Brain microvascular endothelial cell (primary cell): ENCODE measurements around the gene FAM234B.

Experiments used
- DNase-seq: peaks from one replicate; pipeline ENCODE4 v3.0.0-alpha.2; 2020
- H3K27ac ChIP-seq: fragments of 250-450 bp; sonication (Bioruptor Pico); 2 replicates; pipeline ENCODE4 v1.5.1; 2020; ENCODE audit warnings: mild to moderate bottlenecking, moderate library complexity
- H3K27me3 ChIP-seq: fragments of 250-450 bp; sonication (Bioruptor Pico); replicated peaks from 2 replicates; pipeline ENCODE4 v1.5.1; 2020; ENCODE audit warnings: mild to moderate bottlenecking
- H3K36me3 ChIP-seq: fragments of 250-450 bp; sonication (Bioruptor Pico); replicated peaks from 2 replicates; pipeline ENCODE4 v1.5.1; 2020; ENCODE audit warnings: mild to moderate bottlenecking
- H3K4me3 ChIP-seq: 2 replicates; pipeline ENCODE4 v1.5.1; 2011; ENCODE audit warnings: low read depth, mild to moderate bottlenecking, control low read depth, low read length, moderate library complexity
- in situ Hi-C: cut with HindIII; loops from 2 replicates; pipeline ENCODE4 v1.10.0; 2017; ENCODE audit warnings: low sequenced_read_pairs, low pct_ligation_motif_present
- TF ChIP-seq, protein P1 (sequence below): IDR thresholded peaks from 2 replicates; pipeline ENCODE4 v1.5.1; 2011; ENCODE audit warnings: low read depth, mild to moderate bottlenecking, moderate library complexity, low read length, control low read depth, inconsistent platforms; ENCODE audit errors: missing control alignments

The FAM234B gene

GRCh38 chr12:13112968-13113367 is 68.8 kb downstream of the FAM234B start:
- Histone ChIP-seq H3K27me3 (no peaks in the 10 kb centered on the region), H3K36me3 (no peaks in the 10 kb centered on the region), H3K27ac (no peak overlapping the region), H3K4me3 (no peak overlapping the region)
- in situ Hi-C loops, result no loop called here
- DNase-seq, result no peak
- TF ChIP-seq, protein P1, sequence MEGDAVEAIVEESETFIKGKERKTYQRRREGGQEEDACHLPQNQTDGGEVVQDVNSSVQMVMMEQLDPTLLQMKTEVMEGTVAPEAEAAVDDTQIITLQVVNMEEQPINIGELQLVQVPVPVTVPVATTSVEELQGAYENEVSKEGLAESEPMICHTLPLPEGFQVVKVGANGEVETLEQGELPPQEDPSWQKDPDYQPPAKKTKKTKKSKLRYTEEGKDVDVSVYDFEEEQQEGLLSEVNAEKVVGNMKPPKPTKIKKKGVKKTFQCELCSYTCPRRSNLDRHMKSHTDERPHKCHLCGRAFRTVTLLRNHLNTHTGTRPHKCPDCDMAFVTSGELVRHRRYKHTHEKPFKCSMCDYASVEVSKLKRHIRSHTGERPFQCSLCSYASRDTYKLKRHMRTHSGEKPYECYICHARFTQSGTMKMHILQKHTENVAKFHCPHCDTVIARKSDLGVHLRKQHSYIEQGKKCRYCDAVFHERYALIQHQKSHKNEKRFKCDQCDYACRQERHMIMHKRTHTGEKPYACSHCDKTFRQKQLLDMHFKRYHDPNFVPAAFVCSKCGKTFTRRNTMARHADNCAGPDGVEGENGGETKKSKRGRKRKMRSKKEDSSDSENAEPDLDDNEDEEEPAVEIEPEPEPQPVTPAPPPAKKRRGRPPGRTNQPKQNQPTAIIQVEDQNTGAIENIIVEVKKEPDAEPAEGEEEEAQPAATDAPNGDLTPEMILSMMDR, result no peak

DNA sequence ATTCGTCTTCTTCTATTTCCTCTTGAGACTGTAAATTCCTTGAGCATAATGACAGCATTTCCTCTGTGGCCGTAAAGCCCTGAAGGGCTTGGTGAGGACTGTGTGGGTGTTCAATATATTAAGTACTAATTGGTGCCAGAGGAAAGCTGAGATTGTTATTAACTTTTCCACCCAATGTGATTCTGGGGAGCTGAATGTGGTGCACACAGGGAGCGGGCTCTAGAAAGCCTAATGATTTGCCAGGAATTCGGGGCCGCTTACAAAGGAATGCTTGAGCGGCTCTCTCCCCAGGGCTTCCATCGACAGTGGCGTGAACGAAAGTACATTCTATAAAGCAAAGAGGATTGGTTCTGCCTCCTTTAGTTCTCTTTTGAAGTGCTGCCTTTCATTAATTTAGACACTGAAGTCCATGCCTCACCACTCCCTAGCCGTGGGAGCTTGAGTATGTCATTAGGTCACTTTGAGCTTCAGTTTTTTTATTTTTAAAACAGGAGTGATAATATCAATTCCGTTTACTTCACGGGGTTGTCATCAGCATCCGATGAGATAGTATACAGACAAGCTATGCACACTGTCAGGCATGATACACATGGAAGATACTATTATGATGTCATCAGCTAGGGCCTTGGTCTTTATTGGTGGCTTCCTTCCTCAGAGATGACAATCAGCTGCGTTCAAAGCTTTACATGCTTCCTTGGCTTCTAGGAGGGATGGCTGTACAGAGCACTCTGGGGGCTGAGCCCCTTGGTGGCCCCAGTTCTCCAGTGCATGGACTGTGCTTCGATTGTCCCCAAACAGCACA is 70.3 kb downstream of the FAM234B start:
- in situ Hi-C loops, result no loop called here
- Histone ChIP-seq H3K27me3 (no peaks in the 10 kb centered on the region), H3K36me3 (no peaks in the 10 kb centered on the region), H3K27ac (no peak overlapping the region), H3K4me3 (no peak overlapping the region)
- TF ChIP-seq, protein P1, result no peak
- DNase-seq, result no peak

DNA sequence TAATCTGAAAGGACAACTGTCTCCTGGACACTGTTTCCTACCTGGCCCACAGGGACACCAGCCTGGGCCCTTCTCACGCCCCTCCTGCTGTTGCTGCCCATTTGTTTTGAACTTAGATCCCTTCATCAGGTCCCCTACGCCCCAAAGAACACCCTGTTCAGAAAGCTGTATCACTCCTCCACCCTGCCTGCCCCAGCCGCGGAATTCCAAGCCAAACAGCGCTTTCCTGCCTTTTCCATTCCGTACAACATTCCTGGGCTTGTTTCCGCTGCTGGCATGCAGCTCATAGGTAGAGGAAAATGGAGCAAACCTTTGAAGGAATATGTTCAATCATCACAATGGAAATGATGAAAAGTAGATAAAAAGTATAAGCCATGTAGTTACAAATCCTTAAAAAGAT is 72.1 kb downstream of the FAM234B start:
- TF ChIP-seq, protein P1, result no peak
- Histone ChIP-seq H3K36me3 (no peaks in the 10 kb centered on the region), H3K27ac (no peak overlapping the region), H3K4me3 (no peak overlapping the region), H3K27me3 (no peaks in the 10 kb centered on the region)
- in situ Hi-C loops, result no loop called here
- DNase-seq, result no peak

- Histone ChIP-seq H3K36me3 (no peaks in the 10 kb centered on the region), H3K27me3 (no peaks in the 10 kb centered on the region), H3K4me3 (no peak overlapping the region), H3K27ac (no peak overlapping the region)
- DNase-seq, result no peak
- TF ChIP-seq, protein P1, result no peak
- in situ Hi-C loops, result no loop called here
These were observed 72.8 kb downstream of the FAM234B start for GRCh38 chr12:13117029-13117428.

DNA sequence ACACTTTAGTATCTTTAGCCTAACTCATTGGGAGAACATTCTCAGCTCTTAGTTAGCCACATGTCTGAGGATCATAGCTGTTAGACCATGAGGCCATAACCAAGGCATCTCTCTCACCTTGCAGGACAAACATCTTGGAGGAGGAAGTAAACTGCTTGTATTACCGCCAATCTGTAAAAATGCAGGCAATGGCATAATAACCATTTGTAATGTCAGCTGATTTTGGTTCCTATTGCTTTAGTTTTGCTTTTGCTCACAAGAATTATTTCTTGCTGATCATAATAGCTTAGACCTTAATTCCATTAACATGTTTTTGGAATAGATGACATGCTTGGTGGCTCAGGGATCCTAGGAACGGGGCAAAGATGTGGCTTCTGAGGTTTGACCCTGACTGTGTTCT is 75.6 kb downstream of the FAM234B start:
- in situ Hi-C loops, result no loop called here
- no peaks in the 10 kb centered on the region for H3K27me3 ChIP-seq
- H3K4me3 ChIP-seq, result no peak overlapping the region
- no peak overlapping the region for H3K27ac ChIP-seq
- DNase-seq, result no peak
- TF ChIP-seq, protein P1, result no peak
- no peaks in the 10 kb centered on the region for H3K36me3 ChIP-seq

- H3K4me3 ChIP-seq, result no peak overlapping the region
- in situ Hi-C loops, result no loop called here
- TF ChIP-seq, protein P1, result no peak
- no peaks in the 10 kb centered on the region for H3K36me3 ChIP-seq
- DNase-seq, result no peak
- no peak overlapping the region for H3K27ac ChIP-seq
- H3K27me3 ChIP-seq, result no peaks in the 10 kb centered on the region
These were observed 76.2 kb downstream of the FAM234B start for GRCh38 chr12:13120413-13120812.
